ENCODE results near the gene RADIL.

DNA sequence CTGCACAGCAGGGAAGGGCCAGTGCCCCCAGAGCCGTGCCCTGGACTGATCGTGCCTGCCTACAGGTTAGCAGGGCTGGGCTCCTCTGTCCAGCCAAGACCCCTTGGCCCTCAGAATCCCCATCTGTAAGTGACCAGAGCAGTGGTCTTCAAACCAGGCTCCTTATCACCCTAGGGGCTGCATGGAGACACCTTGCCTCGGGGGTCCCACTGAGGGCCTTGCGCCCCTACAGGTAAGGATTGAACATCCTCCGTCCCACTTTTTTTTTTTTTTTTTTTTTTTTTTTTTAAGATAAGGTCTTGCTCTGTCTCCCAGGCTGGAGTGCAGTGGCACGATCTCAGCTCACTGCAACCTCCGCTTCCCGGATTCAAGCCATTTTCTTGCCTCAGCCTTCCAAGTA is 32.6 kb upstream of the RADIL start:
- TF ChIP-seq FOXP1 (CRISPR knock-in tag; IDR thresholded peaks at IDR 0.05) (no peak), MECOM (CRISPR knock-in tag; IDR thresholded peaks at IDR 0.05) (no peak), NCOA2 (IDR thresholded peaks at IDR 0.05; ENCODE audit: partially characterized antibody in 2 of 2) (no peak), PBX2 (CRISPR knock-in tag; IDR thresholded peaks at IDR 0.05; ENCODE audit: low read depth) (no peak), PBX2 (tag; conservative IDR thresholded peaks at IDR 0.05; ENCODE audit: low read depth) (no peak), PTBP1 (IDR thresholded peaks at IDR 0.05; ENCODE audit: low read depth, low read length) (no peak), CBX1 (IDR thresholded peaks at IDR 0.05; ENCODE audit: low read depth) (no peak), ZHX1 (conservative IDR thresholded peaks at IDR 0.05; ENCODE audit: low read length) (no peak), PCBP1 (IDR thresholded peaks at IDR 0.05; ENCODE audit: low read depth, low read length, poor library complexity, severe bottlenecking) (no peak), SRSF1 (IDR thresholded peaks at IDR 0.05; ENCODE audit: low read depth, low read length) (no peak), E2F4 (CRISPR knock-in tag; IDR thresholded peaks at IDR 0.05; ENCODE audit: low read depth) (no peak)
- TF ChIP-seq, protein P1, sequence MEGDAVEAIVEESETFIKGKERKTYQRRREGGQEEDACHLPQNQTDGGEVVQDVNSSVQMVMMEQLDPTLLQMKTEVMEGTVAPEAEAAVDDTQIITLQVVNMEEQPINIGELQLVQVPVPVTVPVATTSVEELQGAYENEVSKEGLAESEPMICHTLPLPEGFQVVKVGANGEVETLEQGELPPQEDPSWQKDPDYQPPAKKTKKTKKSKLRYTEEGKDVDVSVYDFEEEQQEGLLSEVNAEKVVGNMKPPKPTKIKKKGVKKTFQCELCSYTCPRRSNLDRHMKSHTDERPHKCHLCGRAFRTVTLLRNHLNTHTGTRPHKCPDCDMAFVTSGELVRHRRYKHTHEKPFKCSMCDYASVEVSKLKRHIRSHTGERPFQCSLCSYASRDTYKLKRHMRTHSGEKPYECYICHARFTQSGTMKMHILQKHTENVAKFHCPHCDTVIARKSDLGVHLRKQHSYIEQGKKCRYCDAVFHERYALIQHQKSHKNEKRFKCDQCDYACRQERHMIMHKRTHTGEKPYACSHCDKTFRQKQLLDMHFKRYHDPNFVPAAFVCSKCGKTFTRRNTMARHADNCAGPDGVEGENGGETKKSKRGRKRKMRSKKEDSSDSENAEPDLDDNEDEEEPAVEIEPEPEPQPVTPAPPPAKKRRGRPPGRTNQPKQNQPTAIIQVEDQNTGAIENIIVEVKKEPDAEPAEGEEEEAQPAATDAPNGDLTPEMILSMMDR (IDR thresholded peaks at IDR 0.05 in 2 of 3, conservative IDR thresholded peaks at IDR 0.05 in 1 of 3; ENCODE audit: insufficient read depth in 2 of 3, low read depth in 1 of 3, low read length in 3 of 3) = no peak
